GM19438 (cell line): ENCODE measurements around the gene SCART1.
"Not testable (repeated sequence)": the region's sequence is repeated elsewhere in the genome, so short reads cannot be mapped to it uniquely, and the experiment has no call there.

Experiments
- ATAC-seq: cut with Tn5 transposase; IDR thresholded peaks from one replicate; pipeline ENCODE4 v1.9.1; 2021; ENCODE audit warnings: low read depth; ENCODE audit not compliant: unreplicated experiment

Gene SCART1

DNA sequence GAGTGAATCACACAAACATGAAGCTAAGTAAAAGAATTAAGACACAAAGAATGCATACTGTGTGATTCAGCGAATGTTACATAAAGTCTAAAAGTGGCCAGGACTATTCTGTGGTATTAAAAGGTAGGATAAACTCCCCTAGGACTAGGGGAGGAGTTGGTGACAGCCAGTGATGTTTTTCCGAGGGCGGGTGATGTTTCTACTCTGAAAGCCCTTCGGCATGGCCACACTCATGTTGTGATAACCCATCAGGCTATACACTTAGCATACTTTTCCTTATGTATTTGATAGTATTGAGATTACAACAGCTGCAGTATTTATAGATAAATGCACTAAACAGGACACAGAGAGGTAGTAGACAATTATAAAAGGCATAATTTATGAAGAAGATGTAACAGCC lies 57.7 kb downstream of the SCART1 start:
- ATAC-seq: no peak

- ATAC-seq: no peak
These were observed 58.3 kb downstream of the SCART1 start for GRCh38 chr10:133511907-133512528.

- no peak for ATAC-seq
These were observed 61.7 kb downstream of the SCART1 start for GRCh38 chr10:133515471-133515870.

DNA sequence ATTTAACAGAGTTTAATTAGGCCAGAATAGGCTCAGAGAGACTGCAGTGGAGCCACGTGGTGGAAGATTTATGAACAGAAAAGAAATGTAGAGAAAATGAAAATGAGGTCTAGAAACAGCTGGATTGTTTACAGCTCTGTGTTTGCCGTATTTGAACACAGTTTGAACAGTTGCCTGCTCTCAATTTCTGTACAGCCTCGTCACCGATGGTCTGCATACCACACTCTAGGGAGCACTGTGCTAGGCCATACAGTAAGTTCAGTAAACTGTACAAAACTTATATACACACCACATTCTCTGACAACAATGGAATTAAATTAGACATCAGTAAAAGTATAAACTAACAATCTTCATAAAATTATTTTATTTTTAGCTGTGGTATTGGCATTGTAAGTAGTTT lies 62.3 kb downstream of the SCART1 start:
- no peak for ATAC-seq

GRCh38 chr10:133518517-133518916 lies 64.8 kb downstream of the SCART1 start:
- ATAC-seq: not testable (repeated sequence)
